H1 (cell line): Measurements from ENCODE around the gene THOC6. TPM values are rescaled to one million over a fixed set of nuclear protein-coding genes. Genes with fewer than 3 reads are reported as not detected.

ENCODE experiments used
- CTCF ChIA-PET: fragments of 300-600 bp; sonication (Branson Sonifier 250); formaldehyde crosslinking; loops from one replicate; lab custom pipeline; 2021; ENCODE audit not compliant: partially characterized antibody; lab: Charles Lee
- POLR2A ChIA-PET: fragments of 300-600 bp; sonication (Branson Sonifier 250); formaldehyde crosslinking; loops from one replicate; lab custom pipeline; 2021; ENCODE audit warnings: inconsistent platforms; ENCODE audit not compliant: partially characterized antibody; lab: Charles Lee
- DNase-seq, 2 experiments: peaks; one replicate each; pipeline versions ENCODE4 v3.0.0 to v3.0.0-alpha.2; 2010 to 2022; ENCODE audit warnings: low spot score in 2 of 2, low read depth in 1 of 2, mixed read lengths in 1 of 2
- FAIRE-seq: peaks from 2 replicates; lab custom pipeline; 2011; peaks lifted over from hg19 to GRCh38; lab: Jason Lieb, UNC
- H2AFZ ChIP-seq: 2 replicates; pipeline ENCODE4 v1.8.1; 2012; ENCODE audit warnings: low read length, inconsistent platforms
- H2AK5ac ChIP-seq: 2 replicates; pipeline ENCODE4 v1.6.1; 2013; ENCODE audit warnings: low read depth, low read length
- H2BK120ac ChIP-seq: replicated peaks from 2 replicates; pipeline ENCODE3; 2013; ENCODE audit warnings: low read depth, low read length, inconsistent platforms
- H2BK12ac ChIP-seq: 2 replicates; pipeline ENCODE4 v1.6.1; 2013; ENCODE audit warnings: low read depth, low read length
- H2BK15ac ChIP-seq: 2 replicates; pipeline ENCODE4 v1.6.1; 2013; ENCODE audit warnings: low read length
- H2BK20ac ChIP-seq: 2 replicates; pipeline ENCODE4 v1.6.1; 2013; ENCODE audit warnings: low read length
- H2BK5ac ChIP-seq: 2 replicates; pipeline ENCODE4 v1.6.1; 2013; ENCODE audit warnings: low read depth, low read length
- H3K14ac ChIP-seq: 2 replicates; pipeline ENCODE4 v1.6.1; 2013; ENCODE audit warnings: inconsistent platforms; ENCODE audit not compliant: insufficient read length
- H3K18ac ChIP-seq: 2 replicates; pipeline ENCODE4 v1.6.1; 2013; ENCODE audit warnings: low read length; ENCODE audit errors: extremely low read depth
- H3K23ac ChIP-seq: 2 replicates; pipeline ENCODE4 v1.6.1; 2013; ENCODE audit warnings: inconsistent platforms; ENCODE audit not compliant: insufficient read length
- H3K23me2 ChIP-seq: 2 replicates; pipeline ENCODE4 v1.6.1; 2013; ENCODE audit warnings: low read depth, low read length
- H3K27ac ChIP-seq: 2 replicates; pipeline ENCODE4 v1.6.1; 2011; ENCODE audit warnings: low read depth, low read length, inconsistent platforms
- H3K27me3 ChIP-seq, 4 experiments: replicated peaks in 1 of 4; 1 replicate in 1 of 4; 2 replicates in 3 of 4; pipeline versions ENCODE4 v1.6.1 to v1.8.1; 2011 to 2013; ENCODE audit warnings: low read length in 3 of 4, mild to moderate bottlenecking in 3 of 4, inconsistent platforms in 2 of 4, mixed read lengths in 2 of 4, moderate library complexity in 1 of 4; ENCODE audit not compliant: control insufficient read depth in 3 of 4, insufficient read depth in 3 of 4; ENCODE audit errors: extremely low read depth in 1 of 4
- H3K36me3 ChIP-seq, 4 experiments: 2 replicates each; pipeline versions ENCODE4 v1.6.1 to v1.8.1; 2011 to 2013; ENCODE audit warnings: mild to moderate bottlenecking in 4 of 4, low read length in 3 of 4, moderate library complexity in 2 of 4, control low read depth in 1 of 4, inconsistent platforms in 1 of 4; ENCODE audit not compliant: insufficient read depth in 4 of 4, control insufficient read depth in 2 of 4
- H3K4ac ChIP-seq: replicated peaks from 2 replicates; pipeline ENCODE3; 2013; ENCODE audit warnings: low read length, low read depth, mixed read lengths, inconsistent platforms; ENCODE audit not compliant: insufficient read length
- H3K4me1 ChIP-seq, 4 experiments: replicated peaks in 1 of 4; 1 replicate in 1 of 4; 2 replicates in 3 of 4; pipeline versions ENCODE4 v1.6.1 to v1.8.1; 2011 to 2013; ENCODE audit warnings: low read length in 3 of 4, inconsistent platforms in 2 of 4, mixed read lengths in 1 of 4; ENCODE audit not compliant: insufficient read depth in 4 of 4, control insufficient read depth in 3 of 4
- H3K4me2 ChIP-seq, 2 experiments: 2 replicates each; pipeline versions ENCODE4 v1.6.1 to v1.8.1; 2011 to 2013; ENCODE audit warnings: low read depth in 2 of 2, low read length in 2 of 2, control low read depth in 1 of 2, inconsistent platforms in 1 of 2, mild to moderate bottlenecking in 1 of 2; ENCODE audit not compliant: insufficient read depth in 1 of 2
- H3K4me3 ChIP-seq, 4 experiments: fragments of 200-600, 300-600 bp in 1 of 4; sonication (generic), shearing (Covaris generic), sonication (Bioruptor Twin) in 1 of 4; 2 replicates each; pipeline versions ENCODE4 v1.5.1 to v1.8.1; 2011 to 2016; ENCODE audit warnings: low read length in 4 of 4, low read depth in 3 of 4, control low read depth in 2 of 4, inconsistent platforms in 2 of 4, mild to moderate bottlenecking in 2 of 4, mixed read lengths in 1 of 4, moderate library complexity in 1 of 4; ENCODE audit not compliant: insufficient read depth in 2 of 4; ENCODE audit errors: extremely low read depth in 1 of 4
- H3K56ac ChIP-seq: replicated peaks from 2 replicates; pipeline ENCODE3; 2013; ENCODE audit warnings: low read depth, mild to moderate bottlenecking, mixed read lengths, low read length, inconsistent platforms; ENCODE audit not compliant: insufficient read length
- H3K79me1 ChIP-seq: 2 replicates; pipeline ENCODE4 v1.6.1; 2013; ENCODE audit warnings: low read depth, low read length, control low read depth
- H3K79me2 ChIP-seq, 2 experiments: 2 replicates each; pipeline versions ENCODE4 v1.6.1 to v1.8.1; 2012 to 2013; ENCODE audit warnings: low read length in 2 of 2, mild to moderate bottlenecking in 2 of 2, inconsistent platforms in 1 of 2; ENCODE audit not compliant: insufficient read depth in 2 of 2, control insufficient read depth in 1 of 2
- H3K9ac ChIP-seq, 4 experiments: replicated peaks in 1 of 4; 1 replicate in 1 of 4; 2 replicates in 3 of 4; pipeline versions ENCODE4 v1.6.1 to v1.8.1; 2011 to 2013; ENCODE audit warnings: low read depth in 3 of 4, low read length in 3 of 4, control low read depth in 2 of 4, mild to moderate bottlenecking in 2 of 4, moderate library complexity in 2 of 4, inconsistent platforms in 1 of 4; ENCODE audit errors: extremely low read depth in 1 of 4
- H3K9me3 ChIP-seq, 2 experiments: 2 replicates each; pipeline versions ENCODE4 v1.6.1 to v1.8.1; 2012 to 2013; ENCODE audit warnings: mild to moderate bottlenecking in 2 of 2, moderate library complexity in 2 of 2, control low read depth in 1 of 2, inconsistent platforms in 1 of 2, low read depth in 1 of 2, low read length in 1 of 2, mixed read lengths in 1 of 2; ENCODE audit not compliant: insufficient read depth in 2 of 2
- H4K20me1 ChIP-seq, 2 experiments: replicated peaks in 1 of 2; 2 replicates each; pipeline versions ENCODE3 to v1.8.1; 2011 to 2013; ENCODE audit warnings: inconsistent platforms in 2 of 2, low read length in 2 of 2, mild to moderate bottlenecking in 1 of 2; ENCODE audit not compliant: insufficient read depth in 2 of 2, control insufficient read depth in 1 of 2
- H4K5ac ChIP-seq: 2 replicates; pipeline ENCODE4 v1.6.1; 2013; ENCODE audit warnings: low read length, low read depth, mixed read lengths, inconsistent platforms; ENCODE audit not compliant: insufficient read length
- H4K8ac ChIP-seq: 2 replicates; pipeline ENCODE4 v1.8.0; 2013; ENCODE audit warnings: mild to moderate bottlenecking, moderate library complexity, low read length, inconsistent platforms; ENCODE audit not compliant: insufficient read depth; ENCODE audit errors: extremely low read depth
- H4K91ac ChIP-seq: replicated peaks from 2 replicates; pipeline ENCODE3; 2013; ENCODE audit warnings: low read length, mixed read lengths, inconsistent platforms; ENCODE audit not compliant: insufficient read length
- EZH2 ChIP-seq: fragments of 200-600 bp; sonication (generic); IDR thresholded peaks from 2 replicates; pipeline ENCODE4 v1.7.1; 2012; ENCODE audit warnings: low read depth, mild to moderate bottlenecking, moderate library complexity, low read length, inconsistent platforms; ENCODE audit not compliant: severe bottlenecking
- WGBS, 2 experiments: shearing (Covaris generic) in 1 of 2; methylation state at CpG; one replicate each; pipeline versions ENCODE4 v1.1.6 to v1.1.7; 2013 to 2015; ENCODE audit warnings: low lambda C conversion rate in 2 of 2, mixed read lengths in 2 of 2, inconsistent platforms in 1 of 2, low coverage in 1 of 2, missing lambda C conversion rate in 1 of 2; ENCODE audit not compliant: insufficient replicate concordance in 2 of 2, insufficient coverage in 1 of 2, insufficient read length in 1 of 2; ENCODE audit errors: extremely low coverage in 1 of 2, missing lambda C conversion rate in 1 of 2; 5-methylcytosine and 5-hydroxymethylcytosine counted together
- polyA plus RNA-seq, 7 experiments: library from polyadenylated mRNA; depleted of rRNA in 3 of 7; stranded (reverse) in 5 of 7; unstranded in 2 of 7; fragments of >200 nt in 5 of 7; fragments of 200-250 nt in 2 of 7; gene quantifications; 1 replicate in 5 of 7; 2 replicates in 1 of 7; 4 replicates in 1 of 7; pipeline versions ENCODE4 v1.2.1 to v1.2.3, GENCODE V29; 2011 to 2013; ENCODE audit warnings: missing spikeins in 2 of 7, mixed read lengths in 2 of 7
- total RNA-seq: library from RNA; stranded (reverse); fragmentation: NEBNext Ultra II Directional; extraction: Animal tissue kit (Norgen Biotek cat#: 25700); gene quantifications from 2 replicates; pipeline ENCODE4 v1.2.1, GENCODE V29; 2021

THOC6 gene
- total and polyA plus RNA-seq, 2 of the 8 experiments (the other 6 are each of a cell fraction or from before 2014, with no cell fraction given), result 78.5 to 111 TPM

GRCh38 chr16:3050487-3050886, 26.7 kb downstream of the THOC6 start:
- Histone ChIP-seq H2BK120ac (no peak overlapping the region), H3K27me3 (peaks cover 0 to 8% (median 3%) of the 10 kb centered on the region in 4 experiments; a peak in 6 of 7 replicates), H3K27ac (no peak overlapping the region), H3K23me2 (peaks cover 6% of the 10 kb centered on the region; the same call in 1 of the 2 replicates), H4K8ac (no peak overlapping the region; the same call in 1 of the 2 replicates), H3K4me2 (no peak overlapping the region), H4K5ac (no peak overlapping the region), H3K4me3 (no peak overlapping the region), H4K20me1 (peaks cover 0 to 18% of the 10 kb centered on the region in 2 experiments), H2BK15ac (no peak overlapping the region), H2BK20ac (no peak overlapping the region), H3K79me1 (no peaks in the 10 kb centered on the region), H3K36me3 (no peaks in the 10 kb centered on the region; a peak in 1 of 8 replicates), H2AK5ac (no peak overlapping the region), H3K23ac (no peak overlapping the region), H3K4me1 (peaks cover 0 to 3% (median 2%) of the 10 kb centered on the region in 4 experiments; a peak in 3 of 7 replicates), H3K79me2 (no peaks in the 10 kb centered on the region), H3K14ac (no peak overlapping the region), H3K4ac (no peak overlapping the region), H2AFZ (no peak overlapping the region), H3K18ac (no peak overlapping the region), H2BK12ac (no peak overlapping the region), H3K56ac (no peak overlapping the region), H3K9ac (no peak overlapping the region), H2BK5ac (no peak overlapping the region), H3K9me3 (no peaks in the 10 kb centered on the region), H4K91ac (no peak overlapping the region)
- DNase-seq, result no peak
- WGBS, 2 experiments, result 87% methylated on average over 5 of the region's 5 CpGs; no CpG with 5 or more reads in 1 of the 2 experiments
- CTCF ChIA-PET, result interaction anchor here (2.5 to 7.4 kb wide), 2 partner anchors 9 to 19 kb away, joined by 10 to 117 read pairs; no protein-coding TSS in a partner anchor
- FAIRE-seq, result no peak
- TF ChIP-seq EZH2, result no peak
- POLR2A ChIA-PET, result interaction anchor here (0.7 to 6.1 kb wide), 8 partner anchors 8 to 91 kb away, joined by 3 to 94 read pairs (median 12); partner anchors contain the start of genes BICDL2, CLDN6, HCFC1R1 and THOC6
